KOPT-K1 (cell line): ENCODE measurements around the gene RFXANK.
"Not testable (repeated sequence)": the region's sequence is repeated elsewhere in the genome, so short reads cannot be mapped to it uniquely, and the experiment has no call there.

Source experiments
- H3K27ac ChIP-seq: fragments of 200-600 bp; sonication (generic); 2 replicates; pipeline ENCODE4 v1.5.1; 2016; ENCODE audit warnings: antibody characterized with exemption, mild to moderate bottlenecking, low read depth, low read length; ENCODE audit not compliant: poor library complexity, severe bottlenecking
- H3K36me3 ChIP-seq: fragments of 200-600 bp; sonication (generic); 2 replicates; pipeline ENCODE4 v1.5.1; 2017; ENCODE audit warnings: antibody characterized with exemption, mild to moderate bottlenecking, low read length, moderate library complexity; ENCODE audit not compliant: insufficient read depth
- H3K9me3 ChIP-seq: fragments of 200-600 bp; sonication (generic); 2 replicates; pipeline ENCODE4 v1.5.1; 2017; ENCODE audit warnings: antibody characterized with exemption, low read length, mild to moderate bottlenecking; ENCODE audit not compliant: insufficient read depth, poor library complexity, severe bottlenecking

Gene RFXANK, protein sequence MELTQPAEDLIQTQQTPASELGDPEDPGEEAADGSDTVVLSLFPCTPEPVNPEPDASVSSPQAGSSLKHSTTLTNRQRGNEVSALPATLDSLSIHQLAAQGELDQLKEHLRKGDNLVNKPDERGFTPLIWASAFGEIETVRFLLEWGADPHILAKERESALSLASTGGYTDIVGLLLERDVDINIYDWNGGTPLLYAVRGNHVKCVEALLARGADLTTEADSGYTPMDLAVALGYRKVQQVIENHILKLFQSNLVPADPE

DNA sequence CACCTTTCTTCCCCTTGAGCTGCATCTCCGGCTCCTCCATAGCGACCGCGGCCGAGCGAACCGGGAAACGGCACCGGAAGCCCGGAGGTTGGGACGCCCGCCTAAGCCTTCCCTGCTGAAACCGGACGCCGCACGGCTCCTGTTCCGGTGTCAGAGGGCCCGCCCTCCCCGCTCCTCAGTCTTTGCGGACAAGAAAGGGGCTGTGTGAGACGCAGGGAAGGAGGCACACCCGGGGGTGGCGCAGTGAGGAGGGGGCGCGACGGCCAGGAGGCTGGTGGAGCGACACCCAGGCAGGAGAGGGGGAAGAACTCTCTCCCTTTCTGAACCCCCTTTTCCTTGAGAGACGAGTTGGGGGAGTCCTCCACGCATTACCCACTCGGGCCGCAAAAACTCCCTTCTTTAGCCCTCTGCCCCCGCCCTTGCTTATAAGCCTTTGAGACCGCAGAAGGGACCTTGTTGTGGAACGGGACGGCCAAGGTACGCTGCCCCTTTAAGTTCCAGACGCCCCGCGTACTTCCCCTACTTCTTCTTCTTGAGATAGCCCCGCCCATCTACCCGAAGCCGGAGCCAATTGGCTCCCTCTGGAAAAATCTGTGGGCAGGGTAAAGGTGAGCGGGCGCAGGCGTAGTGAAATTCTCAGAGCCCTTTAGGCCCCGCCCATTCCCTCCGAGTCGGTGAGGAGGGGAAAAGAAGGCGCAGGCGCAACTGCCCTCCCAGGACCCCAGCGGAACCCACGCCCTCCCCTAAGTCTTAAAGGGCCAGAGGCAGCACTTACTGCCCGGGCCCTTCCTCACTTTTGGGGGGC, at the start of gene RFXANK, which contains the start of gene BORCS8:
RFXANK (plus strand) TSS at position 181 of the 805 bp plus-strand sequence. CDS start 1,689 bp downstream, outside the sequence.
BORCS8 (minus strand) TSS at position 75 of the 805 bp plus-strand sequence; CDS start at position 40, 35 bp downstream.
- Histone ChIP-seq H3K27ac (peak within 1 kb of the TSS; percentile 97), H3K9me3 (no peaks in the 10 kb centered on the region), H3K36me3 (peaks cover 8% of the 10 kb centered on the region)

- Histone ChIP-seq H3K9me3 (no peaks in the 10 kb centered on the region), H3K27ac (no peak overlapping the region), H3K36me3 (peaks cover 8% of the 10 kb centered on the region; the same call in 1 of the 2 replicates)
Measured at GRCh38 chr19:19142347-19142746, 49.7 kb upstream of the RFXANK start.

DNA sequence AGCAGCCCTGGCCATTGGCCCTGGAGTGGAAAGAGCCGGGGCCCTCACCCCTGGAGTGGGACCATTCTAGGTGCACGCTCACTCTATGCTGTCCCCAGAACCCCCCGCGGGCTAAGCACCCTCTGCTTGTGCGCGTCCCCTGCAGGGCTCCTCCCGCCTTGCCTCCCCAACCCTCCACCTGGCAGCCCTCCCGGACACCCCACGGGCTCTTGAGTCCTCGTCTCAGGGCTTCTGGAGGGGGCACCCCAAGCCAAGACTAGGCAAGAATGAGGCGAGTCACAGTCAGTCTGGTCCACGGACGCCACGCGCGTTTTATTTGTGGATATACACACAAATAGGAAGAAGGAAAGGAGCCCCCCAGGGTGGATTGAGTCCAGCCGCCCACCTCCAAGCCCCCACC, 46.8 kb upstream of the RFXANK start:
- H3K9me3 ChIP-seq = no peaks in the 10 kb centered on the region
- H3K36me3 ChIP-seq = peaks cover 15% of the 10 kb centered on the region; the same call in 1 of the 2 replicates
- no peak overlapping the region for H3K27ac ChIP-seq

DNA sequence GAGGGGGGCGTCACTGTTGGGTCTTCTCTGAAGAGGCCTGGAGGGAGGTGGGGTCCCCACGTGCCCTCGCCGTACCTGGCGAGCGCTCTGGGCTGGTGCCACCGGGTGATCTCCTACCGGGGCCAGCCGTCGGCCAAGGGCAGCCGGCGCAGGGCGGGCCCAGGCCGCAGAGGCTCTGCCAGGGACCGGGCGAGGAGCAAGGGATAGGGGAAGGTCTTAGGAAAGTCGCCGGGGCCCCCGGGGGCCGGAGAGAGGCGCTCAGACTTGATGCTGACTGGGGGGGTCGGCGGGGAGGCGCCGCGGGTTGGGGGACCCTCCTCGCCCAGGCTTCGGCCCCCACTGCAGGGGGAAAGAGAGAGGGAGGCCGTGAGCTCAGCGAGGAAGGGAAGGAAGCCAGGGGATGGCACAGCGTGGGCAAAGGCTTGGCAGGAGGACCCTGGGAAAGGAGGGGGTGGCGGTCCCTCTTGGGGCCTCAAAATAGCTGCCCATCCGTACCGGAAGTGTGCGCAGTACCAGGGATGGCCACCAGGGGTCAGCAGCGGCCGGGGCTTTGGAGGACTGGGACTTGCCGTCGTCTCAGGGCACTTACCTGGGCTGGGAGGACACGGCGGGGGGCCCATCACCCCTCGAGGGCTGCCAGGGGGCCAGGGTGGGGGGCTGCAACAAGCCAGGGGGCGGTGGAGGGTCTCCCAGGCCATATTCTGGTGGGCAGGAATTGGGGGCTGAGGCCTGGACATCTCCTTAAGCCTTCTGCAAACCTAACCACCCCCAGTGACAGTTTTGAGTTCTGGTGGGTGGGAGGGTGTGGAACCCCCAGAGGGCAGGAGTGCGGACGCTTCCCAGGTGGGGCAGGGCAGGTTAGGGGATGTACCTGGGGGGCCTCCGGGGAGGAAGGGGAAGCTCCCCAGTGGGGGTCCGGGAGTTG, 46.1 kb upstream of the RFXANK start:
- Histone ChIP-seq H3K36me3 (peaks cover 15% of the 10 kb centered on the region; the same call in 1 of the 2 replicates), H3K9me3 (no peaks in the 10 kb centered on the region), H3K27ac (no peak overlapping the region)

DNA sequence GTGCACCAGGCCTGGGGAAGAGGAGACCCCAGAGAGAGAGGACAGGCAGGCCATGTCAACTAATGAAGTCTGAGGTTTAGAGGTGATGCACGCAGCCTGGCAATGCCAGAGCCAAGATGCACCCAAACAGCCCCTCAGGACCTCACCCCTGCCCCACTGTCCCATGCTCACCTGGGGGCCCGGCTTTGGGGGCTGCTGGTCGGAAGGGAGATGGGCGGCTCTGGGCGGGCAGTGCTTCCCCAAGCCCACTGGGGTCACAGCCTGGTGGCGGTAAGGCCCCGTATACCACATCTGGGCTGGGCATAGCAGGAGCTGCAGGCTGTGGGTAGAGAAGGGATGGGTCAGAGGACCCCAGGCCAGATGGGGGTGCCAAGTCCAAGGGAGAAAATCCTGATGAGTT, 45.2 kb upstream of the RFXANK start:
- Histone ChIP-seq H3K9me3 (no peaks in the 10 kb centered on the region), H3K27ac (no peak overlapping the region), H3K36me3 (peaks cover 15% of the 10 kb centered on the region; the same call in 1 of the 2 replicates)

DNA sequence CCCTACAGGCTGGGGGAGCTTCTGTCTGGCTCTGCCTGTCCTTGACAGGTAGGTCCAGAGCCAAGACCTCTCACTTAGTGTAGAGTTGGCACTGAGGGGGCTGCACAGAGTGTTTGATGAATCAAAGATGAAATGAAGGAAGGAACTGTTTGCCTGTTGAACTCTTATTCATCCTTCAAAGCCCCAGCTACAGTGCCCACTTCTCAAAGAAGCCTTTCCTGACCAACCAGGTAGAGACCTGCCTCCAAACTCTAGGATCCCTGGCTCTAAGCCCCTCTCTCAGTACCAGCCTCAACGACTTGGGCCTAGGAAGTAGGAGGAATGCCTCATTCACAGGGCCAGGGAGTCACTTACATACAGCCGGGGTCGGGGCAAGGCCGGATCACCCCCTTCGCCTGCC, 44.7 kb upstream of the RFXANK start:
- Histone ChIP-seq H3K9me3 (no peaks in the 10 kb centered on the region), H3K27ac (no peak overlapping the region), H3K36me3 (peaks cover 15% of the 10 kb centered on the region; the same call in 1 of the 2 replicates)

GRCh38 chr19:19148504-19148903, 43.6 kb upstream of the RFXANK start:
- H3K9me3 ChIP-seq, H3K27ac ChIP-seq: not testable (repeated sequence)
- H3K36me3 ChIP-seq = peaks cover 15% of the 10 kb centered on the region; the same call in 1 of the 2 replicates

DNA sequence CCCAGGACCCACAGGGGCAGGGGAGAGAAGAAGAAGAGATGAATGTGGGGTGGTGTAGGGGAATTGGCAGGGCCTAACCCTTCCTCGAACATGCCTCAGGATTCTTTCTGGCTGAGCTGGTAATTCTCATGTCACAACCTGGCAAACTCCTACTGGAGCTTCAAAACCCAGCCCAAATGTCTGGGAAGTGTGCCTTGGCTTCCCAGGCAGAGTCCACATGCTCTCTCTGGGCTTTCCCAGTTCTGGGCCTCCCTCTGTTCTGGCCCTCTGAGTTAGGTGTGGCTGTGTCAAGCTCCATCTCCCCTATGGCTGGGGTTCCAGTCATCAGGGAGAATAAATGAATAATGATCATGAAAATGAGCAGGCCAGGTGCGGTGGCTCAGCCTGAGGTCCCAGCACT, 42.6 kb upstream of the RFXANK start:
- H3K27ac ChIP-seq = no peak overlapping the region
- H3K36me3 ChIP-seq = peaks cover 15% of the 10 kb centered on the region; the same call in 1 of the 2 replicates
- H3K9me3 ChIP-seq = no peaks in the 10 kb centered on the region

GRCh38 chr19:19151418-19151817, 40.6 kb upstream of the RFXANK start:
- peaks cover 15% of the 10 kb centered on the region; the same call in 1 of the 2 replicates for H3K36me3 ChIP-seq
- H3K9me3 ChIP-seq = no peaks in the 10 kb centered on the region
- no peak overlapping the region for H3K27ac ChIP-seq

GRCh38 chr19:19152668-19153384, 39.2 kb upstream of the RFXANK start:
- no peaks in the 10 kb centered on the region for H3K9me3 ChIP-seq
- peaks cover 2% of the 10 kb centered on the region; the same call in 1 of the 2 replicates for H3K36me3 ChIP-seq
- no peak overlapping the region for H3K27ac ChIP-seq

DNA sequence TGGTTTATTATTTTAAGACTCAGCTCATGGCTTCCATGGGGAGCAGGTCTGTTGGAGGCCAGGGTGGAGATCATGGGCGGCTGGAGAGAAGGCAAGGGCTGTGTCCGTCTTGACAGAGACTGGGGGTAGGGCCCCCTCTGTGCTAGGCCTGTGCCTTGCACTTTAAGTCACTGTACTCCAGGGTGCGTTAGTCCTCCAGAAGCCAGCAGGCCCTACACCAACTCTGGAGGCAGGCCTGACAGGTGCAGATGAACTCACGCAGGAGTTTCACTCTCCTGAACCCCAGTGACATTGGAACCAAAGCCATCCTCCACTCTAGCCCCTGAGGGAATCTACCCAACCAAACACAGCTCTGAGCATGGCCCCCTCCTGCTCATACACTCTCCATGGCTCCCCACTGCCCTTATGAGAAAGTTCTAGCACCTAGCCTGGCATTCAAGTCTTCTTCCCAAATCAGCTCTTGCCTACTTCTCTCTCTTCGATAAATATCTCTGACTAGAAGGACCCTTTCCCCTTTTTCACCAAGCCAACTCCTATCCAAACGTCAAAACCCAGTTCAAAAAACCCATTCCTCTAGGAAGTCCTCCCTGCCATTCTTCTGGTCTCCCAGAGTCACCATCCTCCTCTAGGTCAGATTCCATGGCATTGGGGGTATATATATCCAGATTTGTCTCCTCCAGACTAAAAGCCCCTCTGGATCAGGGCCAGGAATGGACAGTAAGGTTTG, 37.1 kb upstream of the RFXANK start:
- no peaks in the 10 kb centered on the region for H3K36me3 ChIP-seq
- no peak overlapping the region for H3K27ac ChIP-seq
- no peaks in the 10 kb centered on the region for H3K9me3 ChIP-seq

DNA sequence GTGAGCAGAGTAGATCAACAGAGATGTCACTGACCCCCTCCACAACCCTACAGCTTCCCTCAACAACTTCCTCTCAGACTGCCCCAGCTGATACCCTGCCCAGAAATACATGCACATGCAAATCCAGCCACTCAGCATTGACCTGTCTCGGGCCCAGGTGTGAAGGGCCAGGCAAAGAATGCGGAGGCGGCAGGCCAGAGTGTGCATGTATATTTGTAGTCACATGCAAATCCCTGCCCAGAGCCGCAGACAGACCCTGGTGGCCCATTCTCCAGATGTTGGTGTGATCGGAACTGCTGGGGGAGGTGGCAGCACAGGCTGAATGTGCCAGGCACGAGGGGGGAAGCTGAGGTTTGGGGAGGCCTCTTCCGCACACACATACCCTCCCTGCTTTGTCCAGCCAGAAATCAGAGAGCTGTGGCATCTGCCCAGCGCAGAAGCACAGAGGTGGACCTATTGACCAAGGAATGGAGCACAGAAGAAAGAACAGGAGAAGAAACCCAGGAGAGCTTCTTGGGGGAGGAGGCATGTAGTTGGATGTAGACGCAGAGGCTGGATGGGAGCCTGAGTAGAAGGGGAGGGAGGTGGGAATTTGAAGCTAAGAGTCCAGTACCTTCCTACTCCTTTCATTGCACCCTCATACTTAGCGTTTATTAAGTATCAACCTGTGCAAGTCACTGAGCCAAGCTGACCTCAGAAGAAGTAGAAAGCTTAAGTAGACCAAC, 36.4 kb upstream of the RFXANK start:
- H3K9me3 ChIP-seq = no peaks in the 10 kb centered on the region
- H3K36me3 ChIP-seq = no peaks in the 10 kb centered on the region
- no peak overlapping the region for H3K27ac ChIP-seq

GRCh38 chr19:19157808-19158207, 34.2 kb upstream of the RFXANK start:
- H3K36me3 ChIP-seq = no peaks in the 10 kb centered on the region
- no peak overlapping the region for H3K27ac ChIP-seq
- no peaks in the 10 kb centered on the region for H3K9me3 ChIP-seq
